Right ventricle myocardium superior (tissue), 1 donor: ENCODE data around the gene DOK5. TPM values are rescaled to one million over a fixed set of nuclear protein-coding genes. Genes with fewer than 3 reads are reported as not detected.

ENCODE experiments used
- ATAC-seq: fragments of 200-7000 bp; cut with Tn5 transposase; one replicate; pipeline ENCODE4 v1.9.1; 2020; ENCODE audit warnings: mild to moderate bottlenecking; ENCODE audit not compliant: poor library complexity
- DNase-seq: peaks from one replicate; pipeline ENCODE4 v3.0.0-alpha.2; 2020
- intact Hi-C: fragments of 100-400 bp; cut with DNase I; formaldehyde crosslinking; loops from one replicate; pipeline ENCODE4 v1.11.2; 2022
- total RNA-seq: library from RNA; stranded (reverse); fragmentation: NEBNext Ultra II Directional; extraction: Animal tissue kit (Norgen Biotek cat#: 25700); gene quantifications from one replicate; pipeline ENCODE4 v1.2.1, GENCODE V29; 2021
- donor health status: DM: no; HTN: yes; CAD: no; lungs with severe emphysema.

The DOK5 gene
- total RNA-seq, 1 donor from 2014 or later, result 2.9 TPM

DNA sequence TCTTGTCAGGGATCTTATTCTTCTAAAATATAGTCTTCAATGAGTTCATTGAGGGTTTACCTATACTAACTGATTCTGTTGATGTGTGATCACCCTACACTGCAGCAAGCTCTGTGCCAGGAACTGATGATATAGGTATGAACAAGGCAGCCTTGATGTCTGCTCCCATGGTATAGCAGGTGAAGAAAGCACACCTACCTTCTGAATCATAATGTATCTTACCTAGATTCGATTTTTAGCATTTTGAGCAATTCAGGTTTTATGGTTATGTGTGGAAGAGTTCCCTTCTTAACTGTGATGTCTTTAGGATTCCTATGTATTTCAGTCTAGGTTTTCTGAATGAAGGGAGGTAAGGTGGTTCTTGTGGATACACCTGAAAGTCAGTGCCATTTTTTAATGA lies 223.0 kb downstream of the DOK5 start:
- ATAC-seq (no peak), DNase-seq (no peak)
- intact Hi-C loops, result no loop called here
